NCI-H446 treated with DMSO at 0.1 percent for 48 hours (cell line): ENCODE results near the gene GAB2.
A peak's percentile ranks its signal among the peaks of the same experiment; 100 is the strongest.

ENCODE experiments used
- DNase-seq: peaks from one replicate; lab custom pipeline; 2025; lab: John Stamatoyannopoulos, UW

Gene GAB2

DNA sequence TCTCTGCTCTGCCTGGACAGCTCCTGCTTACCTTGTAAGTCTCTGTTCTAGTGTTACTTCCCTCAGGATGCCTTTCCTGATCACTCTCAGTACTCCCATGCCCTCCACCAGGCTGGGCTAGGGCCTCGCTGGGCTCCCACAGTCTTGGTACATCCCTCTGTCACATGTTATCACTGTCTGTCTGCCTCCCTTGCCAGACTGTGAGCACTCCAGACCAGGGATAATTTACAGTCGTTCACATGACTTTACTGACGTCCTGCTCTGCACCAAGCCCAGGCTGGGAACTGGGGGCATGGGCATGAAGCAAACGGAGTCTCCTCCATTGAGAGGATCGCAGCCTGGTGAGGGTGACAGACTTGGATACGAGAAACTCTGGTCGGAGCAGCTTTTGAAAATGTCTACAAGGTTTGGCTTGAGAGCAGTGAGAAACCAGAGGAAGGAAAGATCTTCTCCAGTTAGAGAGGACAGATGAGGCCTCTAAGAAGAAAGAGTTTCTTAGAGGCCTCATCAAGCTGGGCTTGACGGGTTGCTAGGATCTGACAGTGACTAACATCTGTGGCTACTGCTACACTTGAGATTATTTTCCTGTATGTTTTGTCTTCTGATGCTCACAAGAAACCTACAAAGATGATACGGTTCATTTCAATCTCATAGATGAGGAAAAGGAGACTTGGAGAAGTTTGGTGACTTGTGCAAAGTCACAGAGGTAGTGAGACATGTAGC lies 216.4 kb downstream of the GAB2 start:
- no peak for DNase-seq

DNA sequence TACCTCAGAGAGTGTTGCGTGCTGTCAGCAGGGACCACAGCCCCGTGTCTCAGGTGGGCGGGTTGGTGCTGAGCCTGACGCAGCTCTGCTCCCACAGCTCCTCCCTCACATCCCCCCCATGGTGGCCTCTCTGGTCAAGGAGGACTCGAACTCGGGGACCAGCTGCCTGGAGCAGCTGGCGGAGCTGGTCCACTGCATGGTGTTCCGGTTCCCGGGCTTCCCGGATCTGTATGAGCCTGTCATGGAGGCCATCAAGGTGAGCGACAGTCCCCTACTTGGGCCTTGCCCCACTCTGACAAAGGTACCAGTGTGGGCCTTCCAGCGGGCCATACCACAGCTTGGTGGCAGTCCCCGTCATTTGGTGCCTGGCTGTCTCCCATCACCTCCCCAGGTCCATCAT lies 217.1 kb downstream of the GAB2 start:
- no peak for DNase-seq

- no peak for DNase-seq
Measured at GRCh38 chr11:78200061-78200460, 217.6 kb downstream of the GAB2 start.

DNA sequence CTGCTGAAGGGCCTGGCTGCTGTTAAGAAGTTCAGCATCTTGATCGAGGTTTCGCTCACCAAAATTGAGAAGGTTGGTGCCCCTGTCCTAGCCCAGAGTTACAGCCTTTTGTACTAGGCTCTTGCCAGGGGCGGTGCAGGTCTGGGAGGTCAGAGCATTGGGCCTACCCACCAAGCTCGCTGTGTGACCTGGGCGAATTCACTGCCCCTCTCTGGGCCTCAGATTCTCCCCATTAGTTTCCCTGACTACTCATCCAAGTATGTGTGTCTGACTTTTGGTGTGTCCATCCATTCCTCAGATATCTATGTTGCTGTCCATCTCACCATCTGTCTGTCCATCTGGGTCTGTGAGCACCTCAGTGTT lies 218.0 kb downstream of the GAB2 start:
- no peak for DNase-seq

DNA sequence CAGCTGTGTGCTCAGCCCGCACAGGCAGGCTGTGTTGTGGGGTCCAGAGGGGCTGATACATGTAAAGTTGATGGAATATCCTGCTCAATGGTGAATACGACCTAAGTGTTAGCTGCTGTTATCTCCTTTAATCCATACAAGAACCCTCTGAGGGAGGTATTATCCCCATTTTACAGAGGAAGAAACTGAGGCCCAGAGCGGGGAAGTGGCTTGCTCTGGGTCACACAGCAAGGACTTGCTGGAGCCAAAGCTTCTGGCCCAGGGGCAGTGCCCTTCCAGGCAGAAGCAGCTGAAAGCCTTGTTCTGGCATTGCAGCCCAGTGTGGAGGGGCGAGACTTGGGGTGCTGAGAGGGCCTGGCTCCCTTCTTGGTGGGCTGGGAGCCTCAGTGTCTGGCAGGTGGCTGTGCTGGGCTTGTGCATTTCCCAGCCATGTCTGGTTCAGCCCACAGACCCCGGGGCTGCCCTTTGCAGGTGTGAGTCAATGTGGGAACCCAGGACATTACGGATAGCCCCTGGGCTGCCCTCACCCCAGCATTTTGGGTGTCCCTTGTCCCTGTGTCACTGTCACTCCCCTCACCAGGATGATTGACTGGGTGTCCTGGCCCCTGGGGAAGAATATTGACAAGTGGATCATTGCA lies 218.5 kb downstream of the GAB2 start:
- DNase-seq, result no peak

GRCh38 chr11:78197816-78198215 lies 219.8 kb downstream of the GAB2 start:
- no peak for DNase-seq

DNA sequence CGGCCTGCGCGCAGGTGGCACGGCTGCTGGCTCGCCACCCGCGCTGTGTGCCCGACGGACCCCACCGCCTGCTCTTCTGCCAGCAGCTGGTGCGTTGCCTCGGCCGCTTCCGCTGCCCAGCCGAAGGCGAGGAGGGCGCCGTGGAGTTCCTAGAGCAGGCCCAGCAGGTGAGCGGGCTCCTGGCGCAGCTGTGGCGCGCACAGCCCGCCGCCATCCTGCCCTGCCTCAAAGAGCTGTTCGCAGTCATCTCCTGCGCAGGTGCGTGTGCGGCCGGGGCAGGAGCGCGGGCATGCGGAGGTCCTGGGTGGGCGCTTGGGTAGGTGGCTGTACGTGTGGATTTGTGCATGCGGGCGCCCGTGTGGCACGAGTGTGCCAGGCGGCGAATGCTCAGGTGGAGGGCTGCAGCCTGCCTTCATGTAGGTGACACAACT lies 220.9 kb downstream of the GAB2 start:
- no peak for DNase-seq

GRCh38 chr11:78195917-78196560 lies 221.6 kb downstream of the GAB2 start:
- DNase-seq, result no peak

DNA sequence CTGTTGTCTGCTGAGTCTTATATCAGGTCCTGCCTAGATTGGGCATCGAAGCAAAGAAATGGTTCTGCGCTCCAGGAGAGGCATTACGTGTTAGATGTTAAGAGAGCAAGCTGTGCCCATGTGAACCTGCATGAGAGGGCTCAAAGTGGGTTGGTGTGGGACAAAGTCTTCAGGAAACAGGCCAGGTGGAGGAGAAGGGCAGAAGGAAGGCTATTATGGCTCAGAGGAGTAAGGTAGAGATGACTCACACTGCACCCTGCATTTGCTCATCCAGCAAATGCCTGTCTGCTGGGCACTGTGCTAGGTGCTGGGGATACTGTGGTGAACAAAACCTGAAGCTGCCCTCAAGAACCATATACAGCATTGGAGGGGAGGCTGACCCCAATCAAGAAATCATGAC lies 223.1 kb downstream of the GAB2 start:
- DNase-seq, result no peak

DNA sequence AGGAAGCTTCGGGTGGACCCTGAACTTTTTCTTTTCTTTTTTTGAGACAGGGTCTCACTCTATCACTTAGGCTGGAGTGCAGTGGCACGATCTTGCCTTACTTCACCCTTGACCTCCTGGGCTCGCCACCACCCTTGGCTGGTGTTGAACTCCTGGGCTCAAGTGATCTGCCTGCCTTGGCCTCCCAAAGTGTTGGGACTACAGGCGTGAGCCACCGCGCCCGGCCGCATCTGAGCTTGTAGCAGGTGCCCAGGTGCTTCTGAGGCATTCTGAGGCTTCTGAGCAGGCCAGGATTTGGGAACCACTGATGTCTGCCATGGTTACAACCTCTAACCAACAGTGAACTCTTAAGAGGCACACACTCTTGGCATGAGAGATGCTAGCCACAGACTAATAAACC lies 223.8 kb downstream of the GAB2 start:
- no peak for DNase-seq

DNA sequence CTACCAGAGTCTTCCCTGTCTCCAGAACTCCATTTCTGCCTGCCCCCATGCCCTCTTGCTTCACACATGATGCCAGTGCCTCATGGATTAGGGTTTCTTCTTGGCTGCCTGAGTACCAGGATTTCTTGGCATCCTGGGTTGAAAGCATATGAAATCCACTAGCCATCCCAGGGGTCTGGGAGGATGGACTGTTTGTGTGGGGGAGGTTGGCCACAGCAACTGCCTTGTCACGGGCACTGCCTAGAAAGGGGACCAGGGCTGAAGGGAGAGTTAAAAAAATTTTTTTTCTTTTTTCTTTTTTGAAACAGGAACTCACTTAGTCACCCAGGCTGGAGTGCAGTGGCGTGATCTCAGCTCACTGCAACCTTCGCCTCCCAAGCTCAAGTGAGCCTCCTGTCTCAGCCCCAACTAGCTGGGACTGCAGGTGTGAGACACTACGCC lies 224.7 kb downstream of the GAB2 start:
- DNase-seq, result no peak

DNA sequence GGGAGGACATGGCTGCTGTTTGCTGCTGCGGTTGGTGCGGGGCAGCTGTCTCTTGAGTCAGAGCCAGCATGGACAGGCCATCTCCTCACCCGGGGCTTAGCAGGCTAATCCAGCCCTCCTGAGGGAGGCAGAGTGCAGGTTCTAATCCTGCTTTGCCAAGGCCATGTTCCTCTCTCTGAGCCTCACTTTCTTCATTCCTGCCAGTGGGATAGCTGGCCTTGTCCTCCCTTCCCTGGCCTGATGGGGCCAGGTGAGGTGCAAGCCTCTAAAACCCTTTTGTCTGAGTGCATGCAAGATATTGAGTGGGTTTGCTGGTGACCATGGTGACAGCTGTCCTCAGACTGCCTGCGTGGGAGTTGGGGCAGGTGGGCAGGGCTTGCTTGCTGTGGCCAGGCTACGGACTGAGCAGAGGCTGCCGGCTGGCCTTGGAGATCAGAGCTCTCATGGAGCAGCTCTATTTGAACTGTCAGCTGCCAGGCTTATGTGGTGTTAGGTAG lies 225.3 kb downstream of the GAB2 start:
- no peak for DNase-seq

DNA sequence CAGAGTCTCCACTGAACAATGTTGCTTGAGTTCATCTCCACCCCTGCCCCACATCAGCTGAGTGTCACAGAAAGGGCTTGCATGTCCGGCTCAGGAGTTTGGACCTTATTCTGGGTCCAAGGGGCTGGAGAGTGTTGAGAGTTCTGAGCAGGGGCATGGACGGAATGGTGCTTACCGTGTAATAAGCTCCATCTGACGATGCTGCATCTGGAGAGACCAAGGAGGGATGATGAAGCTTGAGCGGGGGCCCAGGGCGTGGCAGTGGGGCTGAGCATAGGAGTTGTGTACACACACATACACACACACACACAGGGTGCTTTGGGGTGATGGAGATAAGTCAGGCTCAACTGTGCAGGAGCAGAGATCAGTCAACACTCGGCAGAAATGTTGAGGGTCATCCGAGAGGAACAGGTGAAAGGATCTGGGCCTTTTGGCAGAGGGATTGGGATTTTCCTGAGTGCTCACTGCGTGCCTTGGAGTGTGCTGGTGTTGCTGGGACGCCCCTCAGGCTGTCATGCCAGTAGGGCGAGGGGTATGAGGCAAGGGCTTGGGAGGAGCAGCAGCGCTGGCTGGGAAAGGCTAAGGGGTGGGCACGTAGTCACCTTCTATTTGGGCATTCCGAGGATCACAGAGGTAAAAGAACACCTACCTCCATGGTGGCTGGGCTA lies 226.6 kb downstream of the GAB2 start:
- DNase-seq, result no peak

DNA sequence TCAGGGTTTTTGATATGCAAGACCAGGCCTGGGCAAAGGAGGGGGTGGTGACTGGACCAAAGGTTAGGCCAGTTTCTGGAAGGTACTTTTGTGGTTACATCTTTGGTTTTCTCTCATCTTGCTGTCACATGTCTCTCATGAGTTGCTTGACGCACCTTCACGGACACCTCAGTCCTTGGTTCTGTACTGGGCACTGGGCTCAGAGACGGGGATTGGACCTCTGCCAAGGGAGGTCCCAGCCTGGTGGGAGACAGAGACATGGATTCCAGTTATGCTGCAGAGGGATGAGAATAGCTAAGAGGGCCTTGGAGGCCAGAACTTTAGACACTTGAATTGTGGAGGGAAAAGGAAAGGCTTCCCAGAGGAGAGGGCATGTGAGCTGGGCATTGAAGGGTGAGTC lies 227.2 kb downstream of the GAB2 start:
- DNase-seq, result no peak

DNA sequence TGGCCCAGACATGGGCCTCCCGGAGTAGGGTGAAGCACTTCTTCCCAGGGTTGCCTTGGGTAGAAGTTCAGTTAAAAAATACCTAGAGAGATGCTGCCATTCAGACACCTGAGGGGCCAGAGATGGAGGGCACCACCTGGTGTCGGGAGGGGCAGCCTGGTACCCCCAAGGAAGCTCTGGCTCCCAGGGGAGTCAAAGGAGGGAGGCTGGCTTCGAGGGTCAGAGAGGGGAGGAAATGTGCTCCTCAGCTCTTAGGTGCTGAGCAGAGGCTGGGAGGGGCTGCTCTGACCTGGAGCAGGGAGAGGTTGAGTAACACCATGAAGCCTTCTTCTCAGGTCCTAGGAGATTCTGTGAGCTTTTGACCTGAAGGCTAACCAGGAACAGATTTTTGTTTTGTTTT lies 227.8 kb downstream of the GAB2 start:
- DNase-seq, result no peak

DNA sequence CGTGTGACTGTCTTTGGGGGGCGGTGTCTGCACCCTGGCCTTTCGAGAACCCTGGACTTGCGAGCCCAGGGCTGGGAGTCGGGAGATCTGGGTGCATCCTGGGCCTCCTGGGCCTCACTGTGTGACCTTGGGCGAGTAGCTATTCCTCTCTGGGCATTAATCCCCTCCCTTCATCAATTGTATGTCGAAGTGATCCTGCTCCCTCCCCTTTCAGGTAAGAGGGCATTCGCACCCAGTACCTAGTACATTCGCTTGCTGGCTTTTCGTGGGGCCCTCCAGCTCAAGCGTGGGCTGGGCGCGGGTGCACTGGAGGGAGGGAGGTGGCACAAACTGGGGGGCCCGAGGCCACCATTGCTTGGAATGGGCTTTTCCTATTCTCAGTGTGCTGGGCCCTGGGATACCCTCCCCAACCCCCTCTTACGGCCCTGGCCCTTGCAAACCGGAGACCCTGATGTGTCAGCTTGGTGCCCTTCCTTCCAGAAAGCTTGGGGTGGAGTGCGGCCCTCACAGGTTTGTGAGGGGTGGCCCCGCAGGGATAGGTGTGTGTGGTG lies 228.4 kb downstream of the GAB2 start:
- no peak for DNase-seq

DNA sequence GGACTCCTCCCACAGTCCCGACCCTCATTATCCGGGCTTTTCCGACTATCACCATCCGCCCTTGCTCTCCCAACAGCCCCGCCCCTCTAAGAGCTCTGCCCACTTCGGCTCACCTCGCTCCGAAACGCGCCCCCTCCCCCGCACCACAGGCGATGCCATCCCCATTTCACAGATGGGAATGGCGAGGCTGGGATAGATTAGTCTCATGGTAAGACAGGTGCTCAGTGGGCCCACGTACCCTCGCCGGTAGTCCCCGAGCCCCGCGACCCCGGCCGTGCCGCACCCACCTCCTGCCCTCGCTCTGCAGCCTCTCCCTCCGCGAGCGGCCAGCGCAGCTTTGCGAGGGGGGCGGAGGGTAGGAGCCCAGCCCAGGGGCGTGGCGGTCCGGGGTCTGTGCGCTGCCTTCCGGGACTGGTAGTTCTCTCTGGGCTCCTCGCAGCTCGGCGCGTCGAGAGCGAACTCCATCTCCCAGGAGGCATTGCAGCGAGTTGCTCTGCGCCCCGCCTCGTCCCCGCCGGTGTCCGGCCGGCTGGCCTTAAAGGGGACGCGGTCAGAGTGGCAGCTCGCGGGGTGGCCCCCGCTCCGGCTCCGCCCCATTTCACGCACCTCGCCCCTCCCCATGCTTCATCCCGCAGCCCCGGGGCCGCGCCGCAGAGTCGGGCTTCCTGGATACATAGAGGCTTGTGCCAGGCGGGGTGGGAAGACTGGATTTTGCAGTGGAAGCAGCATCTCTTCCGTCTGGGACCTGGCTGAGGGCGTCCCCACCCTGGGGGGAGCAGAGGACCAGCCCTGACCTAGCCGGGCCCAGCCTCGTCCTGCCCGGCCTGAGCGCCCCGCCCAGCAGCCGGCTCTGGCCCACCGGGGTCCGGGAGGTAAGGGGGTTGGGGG lies 229.1 kb downstream of the GAB2 start, which contains the start of the genes KCTD21 and USP35:
Gene KCTD21 (minus strand): TSS at position 341 of the 888 bp plus-strand sequence. CDS start 14,072 bp downstream, outside the sequence.
Gene USP35 (plus strand): TSS at position 634 of the 888 bp plus-strand sequence. CDS start 7,327 bp downstream, outside the sequence.
- peak; percentile 94 for DNase-seq

GRCh38 chr11:78187366-78188285 lies 230.0 kb downstream of the GAB2 start:
- DNase-seq, result no peak

DNA sequence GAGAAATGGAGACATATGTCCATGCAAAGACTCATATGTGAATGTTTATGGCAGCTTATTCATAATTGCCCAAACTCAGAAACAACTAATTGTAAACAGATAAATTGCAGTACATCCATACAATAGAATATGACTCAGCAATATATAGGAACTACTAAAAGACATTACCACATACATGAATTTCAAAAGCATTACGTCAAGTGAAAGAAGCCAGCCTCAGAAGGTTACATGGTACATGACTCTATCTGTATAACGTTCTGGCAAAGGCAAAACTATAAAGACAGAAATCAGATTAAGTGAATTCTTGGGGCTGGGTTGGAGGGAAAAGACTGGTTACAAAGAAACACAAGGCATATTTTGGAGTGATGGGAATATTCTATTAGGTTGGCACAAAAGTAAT lies 236.4 kb downstream of the GAB2 start:
- no peak for DNase-seq

- DNase-seq, result no peak
Measured at GRCh38 chr11:78180751-78181150, 236.9 kb downstream of the GAB2 start.
